NCI-H524 treated with DMSO at 0.1 percent for 48 hours (cell line): ENCODE results near the gene KIF12.

Source experiments
- DNase-seq: peaks from one replicate; lab custom pipeline; 2025; lab: John Stamatoyannopoulos, UW

Gene KIF12

GRCh38 chr9:114123031-114123977 is 24.2 kb upstream of the KIF12 start:
- no peak for DNase-seq

GRCh38 chr9:114122136-114123027 is 23.3 kb upstream of the KIF12 start:
- DNase-seq = no peak

- peak; percentile 83 for DNase-seq
Measured at GRCh38 chr9:114121227-114122135, 22.4 kb upstream of the KIF12 start.

- DNase-seq = no peak
Measured at GRCh38 chr9:114120192-114121014, 21.3 kb upstream of the KIF12 start.

- DNase-seq = no peak
Measured at GRCh38 chr9:114119242-114120191, 20.4 kb upstream of the KIF12 start.

GRCh38 chr9:114117996-114118830 is 19.1 kb upstream of the KIF12 start:
- DNase-seq = no peak

- DNase-seq = no peak
Measured at GRCh38 chr9:114117614-114117995, 18.5 kb upstream of the KIF12 start.

GRCh38 chr9:114116126-114116747 is 17.1 kb upstream of the KIF12 start:
- DNase-seq = no peak

- DNase-seq = no peak
Measured at GRCh38 chr9:114115654-114116125, 16.6 kb upstream of the KIF12 start.

GRCh38 chr9:114114364-114114763 is 15.3 kb upstream of the KIF12 start:
- DNase-seq = no peak

- no peak for DNase-seq
Measured at GRCh38 chr9:114112778-114113584, 13.9 kb upstream of the KIF12 start.

- DNase-seq = no peak
Measured at GRCh38 chr9:114112325-114112724, 13.2 kb upstream of the KIF12 start.

GRCh38 chr9:114110180-114110579 is 11.1 kb upstream of the KIF12 start:
- DNase-seq = no peak

GRCh38 chr9:114109124-114109523 is 10.0 kb upstream of the KIF12 start:
- DNase-seq = no peak

- peak; percentile 54 for DNase-seq
Measured at GRCh38 chr9:114108016-114108833, 9.1 kb upstream of the KIF12 start.

- no peak for DNase-seq
Measured at GRCh38 chr9:114107286-114108001, 8.4 kb upstream of the KIF12 start.
